ENCODE results near the gene MGAT4B.

- TF ChIP-seq CREB1 (IDR thresholded peaks at IDR 0.05; ENCODE audit: low read depth) (no peak), RAD21 (IDR thresholded peaks at IDR 0.05; ENCODE audit: low read depth) (no peak), EP300 (IDR thresholded peaks at IDR 0.05; ENCODE audit: borderline replicate concordance) (no peak), ZBTB7A (IDR thresholded peaks at IDR 0.05; ENCODE audit: low read depth) (no peak), MAX (IDR thresholded peaks at IDR 0.05) (no peak)
Observed at GRCh38 chr5:179755022-179755421, 51.6 kb downstream of the MGAT4B start.
